Measurements from ENCODE around the gene SSBP4.

DNA sequence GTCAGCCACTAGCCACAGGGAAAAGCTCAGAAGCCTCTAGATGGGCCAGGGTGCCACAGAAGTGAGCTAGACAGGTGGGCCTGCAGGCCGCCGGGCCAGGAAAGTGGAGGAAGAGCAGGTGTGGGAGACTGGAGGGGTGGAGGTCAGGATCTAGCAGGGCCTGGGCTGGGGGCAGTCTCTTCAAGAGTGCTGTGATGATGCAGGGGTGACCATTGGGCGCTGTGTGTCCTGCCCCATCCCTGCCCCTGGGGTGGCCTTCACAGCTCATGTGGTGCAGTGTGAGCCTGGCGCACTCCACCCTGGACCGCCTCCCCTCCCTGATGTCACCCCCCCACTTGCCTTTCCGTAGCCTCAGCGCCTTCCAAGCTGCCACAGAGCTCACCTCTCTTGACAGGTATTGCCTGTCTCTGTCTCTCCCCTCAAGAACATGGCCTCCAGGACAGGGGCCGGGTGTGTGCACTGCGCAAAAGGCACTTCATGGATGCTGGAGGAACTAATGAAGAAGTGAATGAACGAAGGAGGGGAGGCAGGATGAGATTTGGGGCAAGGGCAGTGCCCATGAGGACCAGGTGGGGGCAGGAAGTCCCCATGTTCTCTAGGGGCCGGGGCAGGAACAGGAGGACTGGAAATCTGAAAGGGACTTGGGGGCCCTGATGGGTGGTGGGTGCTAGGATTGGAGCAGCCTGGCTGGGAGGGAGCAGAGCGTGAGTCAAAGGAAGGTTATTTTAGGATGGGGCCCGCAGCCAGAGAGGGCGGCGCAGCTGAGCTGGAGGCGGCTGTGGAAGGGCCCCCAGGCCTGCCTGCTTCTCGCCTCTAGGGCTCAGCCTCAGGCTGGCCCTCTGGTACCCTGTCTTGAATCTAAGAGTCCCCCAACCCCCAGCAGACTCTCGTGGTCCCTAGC, 6.6 kb downstream of the SSBP4 start:
- TF ChIP-seq POLR2A (IDR thresholded peaks at IDR 0.05; ENCODE audit: low read depth, low read length) (no peak), EZH2 (IDR thresholded peaks at IDR 0.05; ENCODE audit: borderline replicate concordance, low read depth, low read length, severe bottlenecking) (no peak), CTCF (IDR thresholded peaks at IDR 0.05; ENCODE audit: extremely low read depth in 1 of 2, insufficient read depth in 1 of 2, low read depth in 1 of 2, low read length in 2 of 2) (no peak), POLR2AphosphoS5 (IDR thresholded peaks at IDR 0.05; ENCODE audit: insufficient read depth, low read depth, low read length) (no peak), JUN (IDR thresholded peaks at IDR 0.05; ENCODE audit: borderline replicate concordance, insufficient read depth, insufficient read length, low read depth) (no peak), MYC (IDR thresholded peaks at IDR 0.05; ENCODE audit: low read depth, low read length) (no peak), GATA2 (IDR thresholded peaks at IDR 0.05; ENCODE audit: insufficient read depth, insufficient read length, low read depth, low read length) (no peak), FOS (IDR thresholded peaks at IDR 0.05; ENCODE audit: borderline replicate concordance, insufficient read depth, low read length) (no peak)
- TF ChIP-seq, protein P1, sequence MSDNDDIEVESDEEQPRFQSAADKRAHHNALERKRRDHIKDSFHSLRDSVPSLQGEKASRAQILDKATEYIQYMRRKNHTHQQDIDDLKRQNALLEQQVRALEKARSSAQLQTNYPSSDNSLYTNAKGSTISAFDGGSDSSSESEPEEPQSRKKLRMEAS (IDR thresholded peaks at IDR 0.05; ENCODE audit: insufficient read depth, insufficient read length) = no peak
